Ascending aorta (tissue), 2 donors: ENCODE data around the gene E2F6. TPM values are rescaled to one million over a fixed set of nuclear protein-coding genes. Genes with fewer than 3 reads are reported as not detected.

ENCODE experiments used
- DNase-seq, 2 donors: peaks; one replicate each; pipeline ENCODE4 v3.0.0-alpha.2; 2019; ENCODE audit warnings: low spot score in 2 of 2
- H3K27ac ChIP-seq, 2 donors: fragments of 200-600 bp; sonication (generic); one replicate each; pipeline ENCODE4 v1.5.1; 2016 to 2017; ENCODE audit warnings: mild to moderate bottlenecking in 1 of 2
- H3K27me3 ChIP-seq: fragments of 200-600 bp; sonication (generic); one replicate; pipeline ENCODE4 v1.5.1; 2017
- H3K36me3 ChIP-seq, 2 donors: fragments of 200-600 bp; sonication (generic); one replicate each; pipeline ENCODE4 v1.5.1; 2016
- H3K4me1 ChIP-seq, 2 donors: fragments of 200-600 bp; sonication (generic); one replicate each; pipeline ENCODE4 v1.5.1; 2016 to 2017; ENCODE audit warnings: mild to moderate bottlenecking in 1 of 2
- H3K4me3 ChIP-seq, 2 donors: fragments of 200-600 bp; sonication (generic); one replicate each; pipeline ENCODE4 v1.5.1; 2016 to 2017; ENCODE audit warnings: mild to moderate bottlenecking in 1 of 2
- H3K9me3 ChIP-seq, 2 donors: fragments of 200-600 bp; sonication (generic); one replicate each; pipeline ENCODE4 v1.5.1; 2016
- intact Hi-C: fragments of 100-400 bp; cut with DNase I; formaldehyde crosslinking; loops from one replicate; pipeline ENCODE4 v1.15.1; 2023
- total RNA-seq: library from RNA; depleted of rRNA; stranded (reverse); fragments of >200 nt; gene quantifications from one replicate; pipeline ENCODE4 v1.1.0, GENCODE V29; 2016
- TF ChIP-seq, protein P1 (sequence below), 3 experiments: fragments of 200-600 bp in 2 of 3; fragments of 450-650 bp in 1 of 3; sonication (generic) in 2 of 3; IDR thresholded peaks; one replicate each; pipeline ENCODE4 v1.5.1; 2016 to 2019; ENCODE audit warnings: antibody characterized with exemption in 3 of 3, mild to moderate bottlenecking in 1 of 3, moderate library complexity in 1 of 3

The E2F6 gene
- total RNA-seq, 1 donor from 2014 or later: 1.9 TPM

DNA sequence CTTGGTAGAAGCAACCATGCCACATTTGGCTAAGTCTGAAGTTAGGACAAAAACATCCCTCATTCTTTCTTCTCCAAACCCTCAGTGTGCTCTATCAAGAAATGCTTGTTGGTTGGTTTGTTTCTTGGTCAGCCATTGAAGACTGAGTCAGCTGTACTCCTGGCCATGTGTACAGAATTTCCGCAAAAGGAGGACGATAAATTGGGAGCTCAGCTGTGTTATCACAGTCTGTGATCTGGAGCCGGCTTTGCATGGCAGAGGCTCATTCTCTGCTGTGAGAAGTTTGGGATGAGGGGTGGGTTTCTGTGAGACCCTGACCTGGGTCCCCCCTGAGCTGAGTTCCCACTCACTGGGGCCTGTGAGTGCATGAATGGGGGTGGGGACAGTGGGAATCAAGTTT, 26.3 kb upstream of the E2F6 start:
- intact Hi-C loops: no loop called here

DNA sequence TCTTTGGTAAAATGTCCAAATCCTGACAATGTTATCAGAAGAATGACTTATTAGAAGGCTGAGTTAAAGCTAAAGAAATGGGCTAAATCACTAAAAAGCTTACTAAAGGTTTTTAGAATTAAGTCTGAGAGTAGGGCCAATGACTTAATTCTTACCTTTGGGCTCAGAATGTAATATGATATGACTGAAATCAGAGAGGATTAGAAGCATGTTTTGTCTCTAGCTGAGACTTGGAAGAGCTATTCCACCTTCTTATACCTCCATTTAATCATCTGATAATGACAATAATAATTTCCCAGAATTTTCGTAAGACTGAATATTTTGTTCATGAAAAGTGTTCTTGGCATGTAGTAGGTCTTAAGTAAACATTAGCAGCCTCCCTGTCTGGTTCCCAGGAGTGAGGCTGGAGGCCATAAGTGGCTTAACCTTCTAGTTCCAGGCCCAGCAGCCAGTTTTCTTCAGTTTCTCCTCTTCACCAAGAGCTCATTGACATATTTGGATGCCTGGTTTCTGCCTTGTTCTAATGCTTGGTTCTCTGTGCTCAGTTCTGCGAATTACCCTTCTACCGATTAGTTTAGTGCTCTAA, 25.5 kb upstream of the E2F6 start:
- Histone ChIP-seq H3K36me3 (no peaks in the 10 kb centered on the region), H3K4me1 (no peaks in the 10 kb centered on the region), H3K9me3 (no peaks in the 10 kb centered on the region), H3K27me3 (no peaks in the 10 kb centered on the region), H3K4me3 (no peak overlapping the region), H3K27ac (no peak overlapping the region)
- intact Hi-C loops: no loop called here
- TF ChIP-seq, protein P1, sequence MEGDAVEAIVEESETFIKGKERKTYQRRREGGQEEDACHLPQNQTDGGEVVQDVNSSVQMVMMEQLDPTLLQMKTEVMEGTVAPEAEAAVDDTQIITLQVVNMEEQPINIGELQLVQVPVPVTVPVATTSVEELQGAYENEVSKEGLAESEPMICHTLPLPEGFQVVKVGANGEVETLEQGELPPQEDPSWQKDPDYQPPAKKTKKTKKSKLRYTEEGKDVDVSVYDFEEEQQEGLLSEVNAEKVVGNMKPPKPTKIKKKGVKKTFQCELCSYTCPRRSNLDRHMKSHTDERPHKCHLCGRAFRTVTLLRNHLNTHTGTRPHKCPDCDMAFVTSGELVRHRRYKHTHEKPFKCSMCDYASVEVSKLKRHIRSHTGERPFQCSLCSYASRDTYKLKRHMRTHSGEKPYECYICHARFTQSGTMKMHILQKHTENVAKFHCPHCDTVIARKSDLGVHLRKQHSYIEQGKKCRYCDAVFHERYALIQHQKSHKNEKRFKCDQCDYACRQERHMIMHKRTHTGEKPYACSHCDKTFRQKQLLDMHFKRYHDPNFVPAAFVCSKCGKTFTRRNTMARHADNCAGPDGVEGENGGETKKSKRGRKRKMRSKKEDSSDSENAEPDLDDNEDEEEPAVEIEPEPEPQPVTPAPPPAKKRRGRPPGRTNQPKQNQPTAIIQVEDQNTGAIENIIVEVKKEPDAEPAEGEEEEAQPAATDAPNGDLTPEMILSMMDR (IDR thresholded peaks at IDR 0.05): no peak
- DNase-seq: no peak

More for the DNA sequence above, 26.3 kb upstream of the E2F6 start:
- Histone ChIP-seq H3K9me3 (no peaks in the 10 kb centered on the region), H3K27me3 (no peaks in the 10 kb centered on the region), H3K27ac (no peak overlapping the region), H3K4me3 (no peak overlapping the region), H3K4me1 (no peaks in the 10 kb centered on the region), H3K36me3 (no peaks in the 10 kb centered on the region)
- no peak for DNase-seq
- TF ChIP-seq, protein P1 (IDR thresholded peaks at IDR 0.05): no peak

DNA sequence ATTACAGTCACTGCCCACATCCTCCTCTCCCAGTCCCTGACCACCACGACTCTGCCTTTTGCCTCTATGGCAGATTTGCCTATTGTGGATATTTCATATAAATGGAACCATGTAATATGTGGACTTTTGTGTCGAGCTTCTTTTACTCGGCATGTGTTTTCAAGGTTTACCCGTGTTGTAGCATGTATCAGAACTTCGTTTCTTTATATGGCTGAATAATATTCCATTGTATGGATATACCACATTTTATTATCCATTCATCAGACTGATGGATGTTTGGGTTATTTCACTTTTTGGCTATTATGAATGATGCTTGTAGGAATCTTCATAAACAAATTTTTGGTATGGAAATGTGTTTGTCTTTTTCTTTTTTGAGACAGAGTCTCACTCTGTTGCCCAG, 24.2 kb upstream of the E2F6 start:
- no peaks in the 10 kb centered on the region for H3K9me3 ChIP-seq
- intact Hi-C loops: no loop called here
- H3K4me1 ChIP-seq: no peaks in the 10 kb centered on the region
- no peaks in the 10 kb centered on the region for H3K36me3 ChIP-seq
- H3K27me3 ChIP-seq: no peaks in the 10 kb centered on the region
- no peak for DNase-seq
- H3K27ac ChIP-seq: no peak overlapping the region
- no peak overlapping the region for H3K4me3 ChIP-seq
- TF ChIP-seq, protein P1 (IDR thresholded peaks at IDR 0.05): no peak

DNA sequence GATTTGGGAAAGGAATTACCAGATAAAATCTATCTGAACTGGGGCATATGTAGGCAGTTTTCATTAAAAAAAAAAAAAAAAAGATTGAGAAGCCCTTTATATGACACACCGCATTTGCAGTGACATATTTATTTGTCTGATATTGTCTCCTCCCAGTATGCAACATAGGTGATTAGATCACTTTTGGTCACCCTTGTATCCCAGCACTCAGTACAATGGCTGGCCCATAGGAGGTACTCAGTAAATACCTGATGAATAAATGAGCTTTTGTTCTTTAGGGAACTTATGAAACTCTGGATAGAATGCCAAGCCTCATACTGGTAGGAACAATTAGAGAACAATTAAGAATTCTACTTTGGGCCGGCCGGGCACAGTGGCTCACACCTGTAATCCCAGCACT, 22.8 kb upstream of the E2F6 start:
- TF ChIP-seq, protein P1 (IDR thresholded peaks at IDR 0.05): no peak
- H3K27ac ChIP-seq: no peak overlapping the region
- no peak overlapping the region for H3K4me3 ChIP-seq
- no peaks in the 10 kb centered on the region for H3K36me3 ChIP-seq
- no peaks in the 10 kb centered on the region for H3K4me1 ChIP-seq
- intact Hi-C loops: no loop called here
- H3K9me3 ChIP-seq: no peaks in the 10 kb centered on the region
- no peak for DNase-seq
- no peaks in the 10 kb centered on the region for H3K27me3 ChIP-seq

DNA sequence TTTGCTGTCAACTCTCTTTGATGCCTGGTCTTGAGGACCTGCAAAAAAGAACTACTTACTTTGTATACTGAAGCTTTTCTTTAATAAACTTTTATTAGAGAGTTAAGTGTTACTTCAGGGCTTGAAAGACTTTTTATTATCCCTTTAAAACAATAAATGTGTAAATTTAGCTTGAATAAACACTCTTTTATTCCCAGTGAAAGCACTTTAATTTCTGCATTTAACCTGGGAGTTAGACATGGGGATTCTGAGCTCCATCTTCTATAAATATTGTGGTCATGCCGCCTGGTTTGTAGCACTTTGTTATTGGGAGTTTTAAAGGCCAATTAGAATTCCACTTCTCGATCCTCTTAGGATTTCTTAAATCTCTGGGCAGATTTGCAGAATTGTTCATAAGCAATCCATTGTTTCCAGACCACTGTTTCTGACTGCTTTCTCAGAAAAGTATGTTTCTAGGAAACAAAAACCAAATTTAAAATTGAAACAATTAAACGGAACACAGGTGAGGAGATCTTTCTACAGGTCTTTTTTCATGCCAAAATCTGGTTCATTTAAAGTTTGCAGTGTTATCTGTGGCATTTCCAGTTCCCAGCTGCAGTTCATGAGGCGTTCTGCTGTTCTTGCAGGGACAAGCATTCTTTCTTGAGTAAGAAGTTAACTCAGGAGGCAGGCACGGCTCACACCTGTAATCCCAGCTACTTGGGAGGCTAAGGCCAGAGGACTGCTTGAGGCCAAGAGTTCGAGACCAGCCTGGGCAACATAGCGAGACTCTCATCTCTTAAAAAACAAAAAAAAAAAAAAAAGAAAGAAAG, 18.1 kb upstream of the E2F6 start:
- peaks cover 12% of the 10 kb centered on the region for H3K27me3 ChIP-seq
- intact Hi-C loops: no loop called here
- H3K9me3 ChIP-seq: no peaks in the 10 kb centered on the region
- H3K27ac ChIP-seq: no peak overlapping the region
- TF ChIP-seq, protein P1 (IDR thresholded peaks at IDR 0.05): no peak
- no peak overlapping the region for H3K4me3 ChIP-seq
- no peaks in the 10 kb centered on the region for H3K36me3 ChIP-seq
- no peak for DNase-seq
- H3K4me1 ChIP-seq: no peaks in the 10 kb centered on the region
